ENCODE measurements around the gene ZNF609.

GRCh38 chr15:64623347-64623996 lies 163.1 kb downstream of the ZNF609 start:
- TF ChIP-seq CTCF (IDR thresholded peaks at IDR 0.05) (no peak), EP300 (IDR thresholded peaks at IDR 0.05) (no peak), POLR2AphosphoS5 (IDR thresholded peaks at IDR 0.05) (no peak)

All from gastroesophageal sphincter (tissue), 3 donors.